ENCODE results near the gene ATF6.
"Not testable (repeated sequence)": the region's sequence is repeated elsewhere in the genome, so short reads cannot be mapped to it uniquely, and the experiment has no call there.

The ATF6 gene

GRCh38 chr1:161735837-161736236 lies 30.3 kb upstream of the ATF6 start:
- DNase-seq, result no peak

DNA sequence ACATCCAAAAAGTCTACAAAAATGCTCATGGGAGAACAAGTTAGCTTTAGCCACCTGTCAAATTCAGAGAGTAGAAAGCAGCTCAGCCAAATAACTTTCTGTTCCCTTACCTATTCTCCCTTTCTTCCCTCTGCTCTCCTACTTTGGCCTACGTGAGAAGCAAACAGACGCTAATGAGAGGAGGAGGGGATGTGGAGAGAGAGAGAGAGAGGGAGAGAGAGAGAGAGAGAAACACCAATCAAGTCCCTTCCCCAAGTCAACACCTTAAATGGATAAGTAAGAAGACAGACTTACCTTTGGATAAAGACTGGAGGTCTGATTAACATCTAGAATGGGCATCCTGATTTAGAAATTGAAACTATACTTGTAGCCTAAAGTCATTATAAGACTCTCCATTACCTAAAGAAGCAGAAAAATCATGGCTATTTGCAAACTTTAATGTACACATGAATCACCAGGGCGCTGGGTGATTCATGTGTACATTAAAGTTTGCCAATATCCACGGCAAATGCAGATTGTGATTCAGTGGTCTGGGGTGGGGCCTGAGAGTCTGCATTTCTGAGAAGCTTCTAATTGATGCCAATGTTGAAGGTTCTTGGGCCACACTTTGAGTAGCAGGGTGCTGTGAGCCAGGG lies 29.7 kb upstream of the ATF6 start:
- DNase-seq, result no peak

- no peak for DNase-seq
Observed at GRCh38 chr1:161737625-161738024, 28.5 kb upstream of the ATF6 start.

DNA sequence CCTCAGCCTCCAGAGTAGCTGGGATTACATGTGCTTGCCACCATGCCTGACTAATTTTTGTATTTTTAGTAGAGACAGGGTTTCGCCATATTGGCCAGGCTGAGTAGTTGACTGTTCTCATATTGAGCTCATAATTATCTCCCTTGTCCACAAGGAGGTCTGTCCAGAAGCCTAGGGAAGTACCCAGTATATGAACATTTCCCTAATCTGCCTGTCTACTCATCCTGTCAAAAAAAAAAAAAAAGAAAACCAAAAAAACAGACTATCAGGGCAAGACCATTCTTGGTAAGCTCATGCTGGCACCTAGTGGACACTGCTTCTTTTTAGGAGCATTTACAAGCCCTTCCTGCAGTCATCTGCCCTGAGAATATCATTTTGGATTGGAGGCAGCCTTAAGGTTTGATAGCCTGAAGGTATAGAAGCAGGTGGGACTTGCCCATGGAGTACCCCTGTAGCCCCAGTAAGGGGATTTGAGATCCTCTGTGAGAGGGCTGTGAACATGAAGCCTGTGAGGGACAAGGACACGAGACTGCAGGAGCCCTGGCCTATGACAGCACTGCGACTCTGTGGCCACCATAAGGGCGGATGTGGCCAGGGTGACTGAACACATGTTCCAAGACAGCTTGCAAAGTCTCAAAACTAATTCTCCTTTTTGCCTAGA lies 27.4 kb upstream of the ATF6 start:
- DNase-seq, result peak; percentile 95

DNA sequence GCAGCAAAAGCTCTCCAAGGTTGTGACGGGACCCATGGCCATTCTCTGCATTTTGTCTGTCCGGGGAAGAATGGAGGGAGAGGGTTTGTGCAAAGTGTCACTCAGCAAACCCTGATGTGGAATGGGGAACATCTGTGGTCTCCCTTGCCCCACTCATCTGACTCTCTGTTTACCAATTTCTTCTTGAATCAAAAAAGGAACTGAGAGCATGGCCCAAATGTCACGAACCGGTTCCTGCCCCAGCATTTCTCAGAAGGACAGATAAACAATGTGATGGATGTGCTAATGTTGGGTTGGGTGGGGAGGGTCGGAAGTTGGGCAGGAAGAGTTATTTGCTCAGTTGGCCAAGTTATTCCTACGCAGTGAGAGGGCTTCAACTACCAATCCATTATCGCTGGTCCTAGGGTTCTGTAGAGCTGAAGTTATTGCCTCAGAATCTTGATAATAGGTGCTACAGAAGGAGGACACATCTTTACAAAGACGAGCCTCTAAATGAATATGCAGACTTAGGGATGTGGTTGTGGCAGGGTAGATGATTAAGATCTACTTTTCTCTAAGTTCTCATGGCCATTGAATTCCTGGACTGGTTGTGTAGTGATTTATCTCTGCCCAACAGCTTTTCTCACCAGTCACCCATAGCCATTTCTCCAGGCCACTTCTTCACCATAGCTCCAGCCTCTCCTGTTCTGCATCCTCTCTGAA lies 26.1 kb upstream of the ATF6 start:
- DNase-seq, result no peak

DNA sequence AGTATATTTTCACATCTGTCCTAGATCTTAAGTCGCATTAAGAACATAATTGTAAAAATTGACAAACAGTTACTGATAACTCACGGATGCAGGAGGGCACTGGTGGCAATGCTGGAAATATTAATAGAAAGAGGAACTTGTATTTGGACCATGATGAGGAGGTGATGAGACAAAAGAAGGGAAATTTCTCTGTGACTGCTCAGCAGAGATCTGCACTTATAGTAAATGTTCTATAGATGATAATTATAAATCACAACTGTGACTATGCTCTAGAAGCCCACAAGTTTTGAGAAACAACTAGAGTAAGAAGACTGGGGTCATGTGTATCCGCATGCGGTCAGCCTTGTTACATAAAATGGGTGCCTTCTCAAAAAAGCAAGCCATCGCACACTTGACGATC lies 25.2 kb upstream of the ATF6 start:
- no peak for DNase-seq

DNA sequence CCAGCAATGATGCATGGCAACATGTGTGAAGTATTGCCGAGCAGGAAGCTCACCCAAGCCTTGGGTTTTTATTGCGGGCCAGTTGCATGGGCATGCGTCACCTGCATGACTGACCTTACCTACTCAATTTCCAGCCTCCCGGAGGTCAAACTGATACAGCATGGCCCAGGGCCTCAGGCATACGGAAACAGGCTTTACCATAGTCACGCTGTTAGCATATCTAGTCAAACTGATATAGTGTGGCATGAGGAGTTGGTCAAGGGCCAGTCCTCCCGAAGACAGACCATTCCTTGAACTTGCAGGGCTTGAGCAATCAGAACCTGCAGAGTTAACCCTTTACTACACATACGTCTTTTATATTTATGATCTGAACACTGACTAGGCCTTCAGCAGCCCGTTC lies 22.9 kb upstream of the ATF6 start:
- DNase-seq, result no peak

- DNase-seq, result no peak
Observed at GRCh38 chr1:161747801-161748200, 18.3 kb upstream of the ATF6 start.

DNA sequence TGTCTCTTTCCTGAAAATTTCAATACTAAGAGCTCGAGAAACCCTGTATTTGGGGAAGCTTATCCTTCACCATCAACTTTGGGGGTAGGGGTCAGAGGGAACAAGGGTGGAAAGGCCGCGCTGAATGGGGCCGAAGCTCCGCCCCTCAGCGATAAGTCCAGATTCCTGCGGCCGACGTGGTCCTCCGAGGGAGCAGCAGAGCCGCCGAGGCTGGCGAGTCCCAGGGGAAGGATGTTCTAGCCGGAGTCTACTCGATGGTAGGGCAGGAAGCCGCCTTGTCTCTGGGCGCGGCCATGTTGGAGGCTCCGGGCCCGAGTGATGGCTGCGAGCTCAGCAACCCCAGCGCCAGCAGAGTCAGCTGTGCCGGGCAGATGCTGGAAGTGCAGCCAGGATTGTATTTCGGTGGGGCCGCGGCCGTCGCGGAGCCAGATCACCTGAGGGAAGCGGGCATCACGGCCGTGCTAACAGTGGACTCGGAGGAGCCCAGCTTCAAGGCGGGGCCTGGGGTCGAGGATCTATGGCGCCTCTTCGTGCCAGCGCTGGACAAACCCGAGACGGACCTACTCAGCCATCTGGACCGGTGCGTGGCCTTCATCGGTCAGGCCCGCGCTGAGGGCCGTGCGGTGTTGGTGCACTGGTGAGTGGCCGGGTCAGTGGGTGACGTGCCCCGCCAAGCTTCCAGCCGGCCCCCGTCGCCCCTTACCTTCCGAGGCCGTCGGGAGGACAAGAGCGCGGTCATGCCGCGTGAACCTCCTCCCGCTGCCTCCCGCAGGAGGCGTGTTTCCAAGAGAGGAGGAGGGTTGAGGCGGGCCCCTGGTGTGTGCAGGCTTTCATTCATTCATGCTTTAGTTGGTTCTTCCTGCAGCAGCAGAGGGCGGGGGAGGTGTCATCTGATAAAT lies 16.4 kb upstream of the ATF6 start, which contains the start of gene DUSP12:
Gene DUSP12 (plus strand): TSS at position 278 of the 899 bp plus-strand sequence. CDS start 16 bp downstream, at position 294.
- DNase-seq, result peak; percentile 95

DNA sequence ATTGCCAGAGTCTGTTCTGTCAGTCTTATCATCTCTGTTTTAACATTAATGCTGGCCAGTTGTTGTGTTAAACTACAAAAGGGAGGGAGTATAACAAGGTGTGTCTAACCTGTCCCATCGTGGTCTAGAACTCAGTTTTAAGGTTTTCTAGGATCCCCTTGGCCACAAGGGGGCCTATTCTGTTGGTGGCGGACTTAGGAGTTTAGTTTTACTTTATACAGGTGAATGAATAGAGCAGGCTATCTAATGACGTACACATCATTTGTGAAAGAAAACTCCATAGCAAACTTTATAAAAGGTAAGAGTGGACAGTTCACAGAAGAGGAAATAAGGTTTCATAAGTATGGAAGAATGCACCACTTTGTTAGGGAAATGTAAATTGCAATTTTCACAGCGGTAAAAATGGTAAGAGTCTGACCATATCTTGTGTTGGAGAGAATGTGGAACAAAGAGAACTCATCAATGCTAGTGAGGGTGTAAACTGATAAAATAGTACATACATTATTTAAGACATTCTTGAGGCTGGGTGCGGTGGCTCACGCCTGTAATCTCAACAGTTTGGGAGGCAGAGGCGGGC lies 2.5 kb upstream of the ATF6 start:
- DNase-seq, result peak; percentile 70

- DNase-seq, result no peak
Observed at GRCh38 chr1:161768461-161768860, 2.3 kb downstream of the ATF6 start.

- no peak for DNase-seq
Observed at GRCh38 chr1:161768986-161769672, 3.0 kb downstream of the ATF6 start.

DNA sequence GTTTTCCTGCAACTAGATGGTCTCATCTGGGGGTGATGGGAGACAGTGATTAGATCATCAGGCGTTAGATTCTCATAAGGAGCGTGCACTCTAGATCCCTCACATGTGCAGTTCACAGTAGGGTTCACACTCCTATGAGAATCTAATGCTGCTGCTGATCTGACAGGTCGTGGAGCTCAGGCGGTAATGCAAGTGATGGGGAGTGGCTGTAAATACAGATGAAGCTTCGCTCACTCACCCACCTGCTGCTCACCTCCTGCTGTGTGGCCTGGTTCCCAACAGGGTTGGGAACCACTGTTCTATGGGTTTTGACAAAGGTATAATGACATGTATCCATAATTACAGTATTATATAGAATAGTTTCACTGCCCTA lies 3.5 kb downstream of the ATF6 start:
- not testable (repeated sequence) for DNase-seq

- DNase-seq, result no peak
Observed at GRCh38 chr1:161770250-161770649, 4.1 kb downstream of the ATF6 start.

- no peak for DNase-seq
Observed at GRCh38 chr1:161771161-161771560, 5.0 kb downstream of the ATF6 start.

- no peak for DNase-seq
Observed at GRCh38 chr1:161771973-161772372, 5.9 kb downstream of the ATF6 start.

DNA sequence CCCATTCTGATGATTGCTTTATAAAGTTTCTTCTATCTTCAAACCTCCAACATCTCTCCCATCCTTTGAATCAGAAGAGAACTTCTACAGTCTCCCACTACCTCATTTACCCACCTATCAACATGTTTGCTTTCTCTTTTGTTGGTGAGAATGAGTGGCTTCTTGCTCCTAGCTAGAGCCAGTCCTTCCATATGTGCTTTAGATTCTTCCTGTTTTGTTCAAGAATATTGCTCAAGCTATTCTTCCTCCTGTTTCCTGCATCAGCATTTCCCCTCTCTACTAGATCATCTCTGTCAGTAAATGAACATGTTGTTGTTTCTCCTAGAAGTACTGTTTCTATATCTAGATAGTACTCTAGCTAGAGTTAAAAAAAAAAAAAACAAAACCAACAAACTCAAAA lies 6.3 kb downstream of the ATF6 start:
- DNase-seq, result no peak

GRCh38 chr1:161773791-161774190 lies 7.7 kb downstream of the ATF6 start:
- no peak for DNase-seq

- no peak for DNase-seq
Observed at GRCh38 chr1:161777261-161777660, 11.1 kb downstream of the ATF6 start.

DNA sequence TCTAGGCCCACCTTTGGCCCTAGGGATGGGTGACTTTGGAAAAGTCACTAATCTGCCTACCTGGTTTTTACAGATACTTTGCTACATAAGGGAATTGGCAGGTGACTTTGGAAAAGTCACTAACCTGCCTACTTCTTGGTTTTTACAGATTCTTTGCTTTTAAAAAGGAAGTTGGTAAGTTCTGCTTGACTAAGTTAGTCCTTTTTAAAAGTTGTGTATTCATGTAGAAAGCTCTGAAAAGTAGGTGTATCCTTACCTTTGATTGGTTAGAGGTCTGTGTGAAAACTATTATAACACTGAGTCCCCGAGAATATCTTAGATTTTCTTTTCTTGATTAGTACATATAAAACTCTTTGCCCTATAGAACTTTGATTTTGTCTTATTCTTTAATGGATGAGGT lies 12.4 kb downstream of the ATF6 start:
- no peak for DNase-seq

DNA sequence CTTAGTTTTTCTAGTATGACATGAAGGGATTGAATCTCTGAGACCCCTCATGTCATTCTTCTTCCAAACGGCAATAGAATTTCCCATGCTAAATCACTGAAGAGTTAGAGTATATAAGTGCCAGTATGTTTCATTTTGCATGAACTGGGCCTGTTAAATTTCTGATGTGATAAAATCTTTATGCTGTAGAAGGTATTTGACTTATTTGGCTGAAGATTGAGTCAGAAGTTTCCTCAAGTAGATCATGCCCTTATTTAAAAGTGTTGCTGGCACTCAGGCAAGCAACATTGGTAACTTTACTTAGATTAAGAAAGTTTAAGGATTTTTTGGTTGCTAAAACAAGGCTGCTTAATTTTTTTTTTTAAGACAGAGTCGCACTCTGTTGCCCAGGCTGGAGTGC lies 13.3 kb downstream of the ATF6 start:
- DNase-seq, result no peak

DNA sequence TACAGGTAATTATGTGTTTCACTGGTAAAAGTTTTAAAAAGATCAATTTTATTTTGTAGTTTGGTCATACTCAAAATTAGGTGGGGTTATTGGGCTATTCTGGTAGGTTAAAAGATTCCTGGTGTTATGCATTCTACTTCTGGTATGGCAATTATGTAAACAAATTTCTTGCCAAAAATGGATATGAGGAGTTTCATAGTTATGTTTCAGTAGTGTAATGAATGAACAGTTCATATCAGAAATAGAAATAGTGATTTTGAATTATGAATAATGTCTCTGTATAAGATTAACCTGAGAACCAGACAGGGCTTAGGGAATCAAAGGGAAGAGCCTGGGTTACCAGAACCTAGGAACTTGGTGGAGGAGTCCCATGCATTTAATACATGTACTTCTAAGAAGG lies 15.9 kb downstream of the ATF6 start:
- no peak for DNase-seq
